ENCODE data around the gene PRRT4.

DNA sequence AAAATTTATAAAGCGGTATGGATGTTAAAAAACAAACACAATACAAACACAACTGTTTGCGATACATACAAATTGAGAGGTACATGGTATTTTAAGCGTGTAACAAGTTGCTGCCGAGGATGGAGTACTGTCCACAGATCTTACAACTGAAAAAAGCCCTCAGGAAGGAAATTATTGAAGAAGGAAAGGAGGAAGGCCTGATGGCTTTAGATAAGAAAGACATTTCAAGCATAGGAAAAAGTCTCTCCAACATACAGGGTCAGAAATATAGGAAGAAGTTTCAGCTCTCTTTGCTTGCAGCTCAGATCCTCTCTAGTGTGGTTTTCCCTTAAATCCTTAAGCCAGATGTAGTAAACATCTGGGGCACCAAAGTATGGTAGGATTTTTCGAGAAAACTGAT lies 42.8 kb downstream of the PRRT4 start:
- no peak for TF ChIP-seq TOX (CRISPR knock-in tag; IDR thresholded peaks at IDR 0.05; ENCODE audit: borderline replicate concordance)
- TF ChIP-seq, protein P1, sequence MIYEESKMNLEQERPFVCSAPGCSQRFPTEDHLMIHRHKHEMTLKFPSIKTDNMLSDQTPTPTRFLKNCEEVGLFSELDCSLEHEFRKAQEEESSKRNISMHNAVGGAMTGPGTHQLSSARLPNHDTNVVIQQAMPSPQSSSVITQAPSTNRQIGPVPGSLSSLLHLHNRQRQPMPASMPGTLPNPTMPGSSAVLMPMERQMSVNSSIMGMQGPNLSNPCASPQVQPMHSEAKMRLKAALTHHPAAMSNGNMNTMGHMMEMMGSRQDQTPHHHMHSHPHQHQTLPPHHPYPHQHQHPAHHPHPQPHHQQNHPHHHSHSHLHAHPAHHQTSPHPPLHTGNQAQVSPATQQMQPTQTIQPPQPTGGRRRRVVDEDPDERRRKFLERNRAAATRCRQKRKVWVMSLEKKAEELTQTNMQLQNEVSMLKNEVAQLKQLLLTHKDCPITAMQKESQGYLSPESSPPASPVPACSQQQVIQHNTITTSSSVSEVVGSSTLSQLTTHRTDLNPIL (CRISPR knock-in tag; IDR thresholded peaks at IDR 0.05; ENCODE audit: low read depth) = no peak
- no peak for TF ChIP-seq GLIS3 (CRISPR knock-in tag; IDR thresholded peaks at IDR 0.05)
- TF ChIP-seq TCF4 (CRISPR knock-in tag; IDR thresholded peaks at IDR 0.05; ENCODE audit: borderline replicate concordance) = no peak
- TF ChIP-seq ZNF70 (CRISPR knock-in tag; IDR thresholded peaks at IDR 0.05) = no peak
- TF ChIP-seq ZFP30 (CRISPR knock-in tag; IDR thresholded peaks at IDR 0.05) = no peak
- no peak for TF ChIP-seq RARB (CRISPR knock-in tag; IDR thresholded peaks at IDR 0.05)

All from SK-N-SH treated with all-trans-retinoic acid at 6 μM for 48 hours (cell line).